HepG2 (cell line): ENCODE data around the gene ZSCAN23. TPM values are rescaled to one million over a fixed set of nuclear protein-coding genes. Genes with fewer than 3 reads are reported as not detected.
A peak's percentile ranks its signal among the peaks of the same experiment; 100 is the strongest.

Source experiments
- FOSL2 ChIP-seq: sonication (generic); formaldehyde crosslinking; IDR thresholded peaks from 2 replicates; pipeline ENCODE4 v1.4.0; 2020; ENCODE audit warnings: missing genetic modification reagents
- HCFC1 ChIP-seq: fragments of 150-350 bp; IDR thresholded peaks from 2 replicates; pipeline ENCODE4 v1.6.1; 2014; ENCODE audit warnings: low read depth, low read length
- HMGXB4 ChIP-seq, 2 experiments: sonication (generic) in 1 of 2; formaldehyde crosslinking in 1 of 2; IDR thresholded peaks; 2 replicates each; pipeline versions ENCODE4 v1.4.0 to v1.6.1; 2018 to 2020; ENCODE audit warnings: missing genetic modification reagents in 2 of 2, borderline replicate concordance in 1 of 2, low read depth in 1 of 2, mild to moderate bottlenecking in 1 of 2, missing biosample characterization in 1 of 2
- KAT8 ChIP-seq: IDR thresholded peaks from 2 replicates; pipeline ENCODE4 v1.6.1; 2016; ENCODE audit warnings: missing genetic modification reagents, missing compliant biosample characterization
- MEIS1 ChIP-seq: sonication (generic); formaldehyde crosslinking; IDR thresholded peaks from 2 replicates; pipeline ENCODE4 v1.9.0; 2021; ENCODE audit warnings: mild to moderate bottlenecking, missing genetic modification reagents, moderate library complexity, borderline replicate concordance
- NR2C2 ChIP-seq: sonication (generic); formaldehyde crosslinking; IDR thresholded peaks from 2 replicates; pipeline ENCODE4 v1.4.0; 2020; ENCODE audit warnings: missing genetic modification reagents, mild to moderate bottlenecking, moderate library complexity, borderline replicate concordance
- POLR2A ChIP-seq, 2 experiments: IDR thresholded peaks; 2 replicates each; pipeline ENCODE4 v1.6.1; 2011; ENCODE audit warnings: low read depth in 2 of 2, low read length in 2 of 2, mild to moderate bottlenecking in 1 of 2, moderate library complexity in 1 of 2; ENCODE audit not compliant: insufficient read depth in 1 of 2
- POLR2AphosphoS5 ChIP-seq: IDR thresholded peaks from 2 replicates; pipeline ENCODE4 v1.6.1; 2012; ENCODE audit warnings: low read depth, low read length
- SALL1 ChIP-seq: sonication (generic); formaldehyde crosslinking; IDR thresholded peaks from 2 replicates; pipeline ENCODE4 v1.8.0; 2022; ENCODE audit warnings: mild to moderate bottlenecking, missing genetic modification reagents
- SRSF4 ChIP-seq: fragments of 200-400 bp; formaldehyde crosslinking; IDR thresholded peaks from one replicate; pipeline ENCODE4 v1.6.1; 2018; ENCODE audit warnings: mild to moderate bottlenecking, low read depth, low read length, moderate library complexity; ENCODE audit not compliant: poor library complexity, severe bottlenecking
- STAT5B ChIP-seq: sonication (generic); formaldehyde crosslinking; IDR thresholded peaks from 2 replicates; pipeline ENCODE4 v1.4.0; 2020; ENCODE audit warnings: missing genetic modification reagents
- ZFP82 ChIP-seq: sonication (generic); formaldehyde crosslinking; IDR thresholded peaks from 2 replicates; pipeline ENCODE4 v1.5.1; 2020; ENCODE audit warnings: mild to moderate bottlenecking, missing genetic modification reagents, borderline replicate concordance
- ZNF138 ChIP-seq: sonication (generic); formaldehyde crosslinking; IDR thresholded peaks from 2 replicates; pipeline ENCODE4 v1.5.0; 2020; ENCODE audit warnings: mild to moderate bottlenecking, low read depth, missing genetic modification reagents
- ZNF282 ChIP-seq: fragments of 450-650 bp; IDR thresholded peaks from 2 replicates; pipeline ENCODE4 v1.6.1; 2018; ENCODE audit not compliant: partially characterized antibody
- ZNF496 ChIP-seq: sonication (generic); formaldehyde crosslinking; IDR thresholded peaks from 2 replicates; pipeline ENCODE4 v1.8.1; 2023; ENCODE audit warnings: mild to moderate bottlenecking, moderate library complexity, missing genetic modification reagents; ENCODE audit not compliant: insufficient replicate concordance
- polyA plus RNA-seq, 8 experiments: library from polyadenylated mRNA; depleted of rRNA in 3 of 8; stranded (reverse) in 7 of 8; unstranded in 1 of 8; fragments of >200 nt; fragmentation: Illumina TruSeq in 4 of 8; extraction: Trizol in 4 of 8; gene quantifications; 2 replicates each; pipeline versions ENCODE4 v1.2.1 to v1.2.3, GENCODE V29; 2011 to 2016; ENCODE audit warnings: low read depth in 4 of 8, missing spikeins in 1 of 8, mixed read lengths in 1 of 8; ENCODE audit not compliant: insufficient read depth in 1 of 8
- total RNA-seq, 5 experiments: library from RNA; depleted of rRNA; stranded (reverse); fragments of >200 nt; fragmentation: Illumina TruSeq; extraction: Trizol; gene quantifications; 2 replicates each; pipeline ENCODE4 v1.2.3, GENCODE V29; 2016; ENCODE audit warnings: low read depth in 1 of 5
- TF ChIP-seq, protein P1 (sequence below), 2 experiments: sonication (generic) in 1 of 2; formaldehyde crosslinking in 1 of 2; IDR thresholded peaks; 2 replicates each; pipeline versions ENCODE4 v1.5.1 to v1.6.1; 2011 to 2020; ENCODE audit warnings: borderline replicate concordance in 1 of 2, low read depth in 1 of 2, low read length in 1 of 2, mild to moderate bottlenecking in 1 of 2, missing genetic modification reagents in 1 of 2, moderate library complexity in 1 of 2
- TF ChIP-seq, protein P2 (sequence below): sonication (generic); formaldehyde crosslinking; IDR thresholded peaks from 2 replicates; pipeline ENCODE4 v1.8.1; 2023; ENCODE audit warnings: mild to moderate bottlenecking, missing genetic modification reagents
- TF ChIP-seq, protein P3 (sequence below): sonication (generic); formaldehyde crosslinking; IDR thresholded peaks from 2 replicates; pipeline ENCODE4 v1.5.1; 2020; ENCODE audit warnings: mild to moderate bottlenecking, missing genetic modification reagents, moderate library complexity

The ZSCAN23 gene
- total and polyA plus RNA-seq, 2 of the 13 experiments (the other 11 are each of a cell fraction or from before 2014, with no cell fraction given), result 0.29 to 1.2 TPM

DNA sequence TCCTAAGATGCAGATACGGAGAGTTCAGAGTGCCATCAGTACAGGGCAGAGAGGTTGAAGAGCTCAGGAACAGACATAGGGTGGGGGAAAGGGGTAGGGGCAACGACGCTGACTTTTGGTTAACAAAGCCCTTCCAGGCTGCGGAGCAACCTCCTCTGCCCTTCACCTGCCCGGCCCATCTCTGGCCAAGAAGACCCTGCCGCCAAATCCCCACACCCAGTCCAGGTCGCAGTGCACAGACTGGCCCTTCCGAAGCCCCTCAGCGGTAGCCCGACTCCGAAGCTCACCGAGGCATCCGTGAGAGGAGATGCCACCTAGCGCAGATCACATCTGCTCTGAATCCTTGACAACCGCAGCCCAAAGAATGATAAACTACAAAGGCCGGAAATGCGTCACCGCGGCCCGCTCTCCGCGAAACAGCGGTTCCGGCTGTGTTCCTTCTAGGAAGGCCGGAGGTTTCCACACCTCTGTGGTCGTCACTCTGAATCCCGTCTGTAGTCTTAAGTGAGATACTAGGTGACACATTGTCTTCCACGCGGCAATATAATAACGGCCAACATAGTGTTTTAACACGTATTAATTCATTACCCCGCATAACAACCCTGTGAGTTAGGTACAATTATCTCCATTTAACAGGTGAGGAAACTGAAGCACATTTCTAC is at the start of gene ZSCAN23 (continued):
- TF ChIP-seq SRSF4 (no peak), POLR2A (IDR thresholded peaks at IDR 0.05; ENCODE audit: insufficient read depth in 1 of 2, low read depth in 2 of 2, low read length in 2 of 2) (peak; percentile 47 to 51; a peak in 3 of 4 replicates), HMGXB4 (CRISPR knock-in tag; IDR thresholded peaks at IDR 0.05; ENCODE audit: borderline replicate concordance in 1 of 2, low read depth in 1 of 2) (peak; percentile 23 to 27; a peak in 1 of 4 replicates), ZNF138 (0 out of 2 replicates have a peak, but pooled peaks have one; percentile 58), ZNF282 (no peak), KAT8 (CRISPR knock-in tag) (peak; percentile 77), SALL1 (CRISPR knock-in tag) (peak; percentile 29; the same call in 1 of the 2 replicates), FOSL2 (CRISPR knock-in tag) (peak; percentile 41; the same call in 1 of the 2 replicates), POLR2AphosphoS5 (peak; percentile 42; the same call in 1 of the 2 replicates), HCFC1 (0 out of 2 replicates have a peak, but pooled peaks have one; percentile 25), NR2C2 (CRISPR knock-in tag) (peak; percentile 15; the same call in 1 of the 2 replicates), STAT5B (CRISPR knock-in tag) (no peak), ZFP82 (CRISPR knock-in tag) (no peak), ZNF496 (CRISPR knock-in tag) (no peak), MEIS1 (CRISPR knock-in tag) (no peak)
- TF ChIP-seq, protein P1, sequence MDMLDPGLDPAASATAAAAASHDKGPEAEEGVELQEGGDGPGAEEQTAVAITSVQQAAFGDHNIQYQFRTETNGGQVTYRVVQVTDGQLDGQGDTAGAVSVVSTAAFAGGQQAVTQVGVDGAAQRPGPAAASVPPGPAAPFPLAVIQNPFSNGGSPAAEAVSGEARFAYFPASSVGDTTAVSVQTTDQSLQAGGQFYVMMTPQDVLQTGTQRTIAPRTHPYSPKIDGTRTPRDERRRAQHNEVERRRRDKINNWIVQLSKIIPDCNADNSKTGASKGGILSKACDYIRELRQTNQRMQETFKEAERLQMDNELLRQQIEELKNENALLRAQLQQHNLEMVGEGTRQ (IDR thresholded peaks at IDR 0.05; ENCODE audit: low read depth, low read length), result no peak
- TF ChIP-seq, protein P1 (CRISPR knock-in tag; IDR thresholded peaks at IDR 0.05; ENCODE audit: borderline replicate concordance), result no peak
- TF ChIP-seq, protein P2, sequence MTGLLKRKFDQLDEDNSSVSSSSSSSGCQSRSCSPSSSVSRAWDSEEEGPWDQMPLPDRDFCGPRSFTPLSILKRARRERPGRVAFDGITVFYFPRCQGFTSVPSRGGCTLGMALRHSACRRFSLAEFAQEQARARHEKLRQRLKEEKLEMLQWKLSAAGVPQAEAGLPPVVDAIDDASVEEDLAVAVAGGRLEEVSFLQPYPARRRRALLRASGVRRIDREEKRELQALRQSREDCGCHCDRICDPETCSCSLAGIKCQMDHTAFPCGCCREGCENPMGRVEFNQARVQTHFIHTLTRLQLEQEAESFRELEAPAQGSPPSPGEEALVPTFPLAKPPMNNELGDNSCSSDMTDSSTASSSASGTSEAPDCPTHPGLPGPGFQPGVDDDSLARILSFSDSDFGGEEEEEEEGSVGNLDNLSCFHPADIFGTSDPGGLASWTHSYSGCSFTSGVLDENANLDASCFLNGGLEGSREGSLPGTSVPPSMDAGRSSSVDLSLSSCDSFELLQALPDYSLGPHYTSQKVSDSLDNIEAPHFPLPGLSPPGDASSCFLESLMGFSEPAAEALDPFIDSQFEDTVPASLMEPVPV, result no peak
- TF ChIP-seq, protein P3, sequence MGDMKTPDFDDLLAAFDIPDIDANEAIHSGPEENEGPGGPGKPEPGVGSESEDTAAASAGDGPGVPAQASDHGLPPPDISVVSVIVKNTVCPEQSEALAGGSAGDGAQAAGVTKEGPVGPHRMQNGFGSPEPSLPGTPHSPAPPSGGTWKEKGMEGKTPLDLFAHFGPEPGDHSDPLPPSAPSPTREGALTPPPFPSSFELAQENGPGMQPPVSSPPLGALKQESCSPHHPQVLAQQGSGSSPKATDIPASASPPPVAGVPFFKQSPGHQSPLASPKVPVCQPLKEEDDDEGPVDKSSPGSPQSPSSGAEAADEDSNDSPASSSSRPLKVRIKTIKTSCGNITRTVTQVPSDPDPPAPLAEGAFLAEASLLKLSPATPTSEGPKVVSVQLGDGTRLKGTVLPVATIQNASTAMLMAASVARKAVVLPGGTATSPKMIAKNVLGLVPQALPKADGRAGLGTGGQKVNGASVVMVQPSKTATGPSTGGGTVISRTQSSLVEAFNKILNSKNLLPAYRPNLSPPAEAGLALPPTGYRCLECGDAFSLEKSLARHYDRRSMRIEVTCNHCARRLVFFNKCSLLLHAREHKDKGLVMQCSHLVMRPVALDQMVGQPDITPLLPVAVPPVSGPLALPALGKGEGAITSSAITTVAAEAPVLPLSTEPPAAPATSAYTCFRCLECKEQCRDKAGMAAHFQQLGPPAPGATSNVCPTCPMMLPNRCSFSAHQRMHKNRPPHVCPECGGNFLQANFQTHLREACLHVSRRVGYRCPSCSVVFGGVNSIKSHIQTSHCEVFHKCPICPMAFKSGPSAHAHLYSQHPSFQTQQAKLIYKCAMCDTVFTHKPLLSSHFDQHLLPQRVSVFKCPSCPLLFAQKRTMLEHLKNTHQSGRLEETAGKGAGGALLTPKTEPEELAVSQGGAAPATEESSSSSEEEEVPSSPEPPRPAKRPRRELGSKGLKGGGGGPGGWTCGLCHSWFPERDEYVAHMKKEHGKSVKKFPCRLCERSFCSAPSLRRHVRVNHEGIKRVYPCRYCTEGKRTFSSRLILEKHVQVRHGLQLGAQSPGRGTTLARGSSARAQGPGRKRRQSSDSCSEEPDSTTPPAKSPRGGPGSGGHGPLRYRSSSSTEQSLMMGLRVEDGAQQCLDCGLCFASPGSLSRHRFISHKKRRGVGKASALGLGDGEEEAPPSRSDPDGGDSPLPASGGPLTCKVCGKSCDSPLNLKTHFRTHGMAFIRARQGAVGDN (CRISPR knock-in tag), result peak; percentile 69
